ENCODE data around the gene HP. TPM values are rescaled to one million over a fixed set of nuclear protein-coding genes. Genes with fewer than 3 reads are reported as not detected.
"Not testable (repeated sequence)": the region's sequence is repeated elsewhere in the genome, so short reads cannot be mapped to it uniquely, and the experiment has no call there.

Gene HP
- total RNA-seq, 1 experiment from 2014 or later = not detected

DNA sequence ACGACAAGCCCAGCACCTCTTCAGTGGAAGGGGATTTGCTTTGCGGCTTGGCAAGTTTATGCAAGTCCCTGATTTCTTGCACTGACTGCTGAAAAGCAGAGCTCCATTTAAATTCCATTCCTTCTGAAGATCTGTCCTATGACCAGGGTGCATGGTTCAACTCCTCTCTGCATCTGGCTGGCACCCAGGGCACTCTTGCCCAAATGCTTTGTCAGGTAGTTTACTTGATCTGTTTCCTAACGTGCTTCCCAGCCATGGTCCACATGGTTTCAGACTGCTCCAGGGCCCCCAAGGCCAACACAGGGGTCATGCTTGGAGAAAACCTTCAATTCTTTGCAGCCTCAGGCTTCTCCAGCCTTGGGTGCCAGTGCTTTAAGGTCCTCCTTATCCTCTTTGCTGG is 11.2 kb upstream of the HP start:
- no peak for DNase-seq (ENCODE audit: low spot score)

- DNase-seq (ENCODE audit: low spot score) = no peak
Observed at GRCh38 chr16:72043539-72043938, 10.8 kb upstream of the HP start.

DNA sequence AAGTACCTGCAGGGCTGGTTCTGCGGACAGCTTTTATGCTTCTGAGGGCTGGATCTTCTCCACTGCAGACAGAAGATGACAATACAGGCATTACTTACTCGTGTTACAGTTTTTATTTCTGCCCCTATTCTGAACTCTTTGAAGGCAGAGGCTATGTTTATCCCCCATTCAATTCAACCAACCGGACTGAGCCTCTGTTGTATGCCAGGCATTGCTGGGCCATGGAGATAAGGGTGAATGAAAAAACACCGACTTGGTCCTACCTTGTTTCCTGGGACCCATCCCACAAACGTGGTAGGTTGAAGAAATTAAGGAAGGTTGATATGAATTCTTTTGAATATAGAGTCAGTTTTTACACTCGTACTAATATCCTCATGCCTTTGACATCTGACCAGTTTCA is 10.0 kb upstream of the HP start:
- no peak for DNase-seq (ENCODE audit: low spot score)

DNA sequence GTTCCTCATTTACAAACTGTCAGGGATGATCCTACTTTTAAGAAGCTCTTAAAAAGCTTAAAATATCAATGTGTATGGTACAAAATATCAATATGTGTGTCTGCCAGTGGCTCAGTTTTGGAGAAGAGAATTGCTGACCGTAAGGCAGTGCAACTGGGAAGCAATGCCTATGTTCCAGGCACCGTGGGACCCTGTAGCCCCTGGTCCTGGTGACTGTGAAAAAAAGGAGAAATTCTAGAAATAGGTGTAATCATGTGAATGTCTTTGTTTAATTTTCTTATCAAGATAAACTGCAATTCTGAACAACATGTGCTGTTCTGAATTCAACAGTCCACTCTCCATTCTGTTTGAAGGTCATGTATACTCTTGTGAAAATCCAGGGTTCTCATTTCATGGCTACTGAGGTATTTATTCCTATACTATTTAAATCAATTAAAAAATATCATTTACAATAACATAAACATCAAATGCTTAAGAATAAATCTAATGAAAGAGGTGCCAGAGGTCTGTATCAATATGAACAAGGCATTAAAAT is 9.4 kb upstream of the HP start:
- DNase-seq (ENCODE audit: low spot score) = no peak

GRCh38 chr16:72049110-72049509 is 5.2 kb upstream of the HP start:
- DNase-seq (ENCODE audit: low spot score) = no peak

- no peak for DNase-seq (ENCODE audit: low spot score)
Observed at GRCh38 chr16:72050769-72051464, 3.4 kb upstream of the HP start.

DNA sequence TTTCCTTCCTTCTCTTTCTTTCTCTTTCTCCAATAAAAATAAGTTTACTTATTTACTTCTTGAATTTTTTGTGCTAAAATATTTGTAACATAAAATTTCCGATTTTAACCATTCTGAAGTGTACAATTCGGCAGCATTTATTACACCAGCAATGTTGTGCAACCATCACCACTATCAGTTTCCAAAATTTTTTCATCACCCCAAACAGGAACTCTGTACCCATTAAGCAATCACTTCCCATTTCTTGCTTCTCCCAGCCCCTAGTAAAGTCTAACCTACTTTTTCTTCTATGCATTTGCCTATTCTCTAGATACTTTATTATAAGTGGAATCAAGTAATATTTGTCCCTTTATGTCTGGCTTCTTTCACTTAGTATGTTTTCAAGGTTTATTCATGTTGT is 2.5 kb upstream of the HP start:
- no peak for DNase-seq (ENCODE audit: low spot score)

DNA sequence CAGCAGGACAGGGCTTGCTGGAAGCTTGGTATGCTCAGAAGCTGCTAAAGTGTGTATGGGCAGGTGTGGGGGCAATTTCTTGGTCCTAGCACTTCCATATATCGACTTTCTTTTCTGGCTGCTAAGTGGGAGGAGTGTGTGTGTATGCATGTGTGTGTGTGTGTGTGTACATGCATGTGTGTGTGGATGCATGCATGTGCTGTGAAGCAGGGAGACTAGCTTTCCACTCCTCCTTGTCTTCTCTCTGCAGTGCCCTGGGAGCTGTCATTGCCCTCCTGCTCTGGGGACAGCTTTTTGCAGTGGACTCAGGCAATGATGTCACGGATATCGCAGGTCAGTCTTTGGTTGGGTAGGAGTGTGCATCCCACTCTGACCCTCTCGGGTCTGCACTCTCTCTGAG is 1.6 kb downstream of the HP start:
- no peak for DNase-seq (ENCODE audit: low spot score)

DNA sequence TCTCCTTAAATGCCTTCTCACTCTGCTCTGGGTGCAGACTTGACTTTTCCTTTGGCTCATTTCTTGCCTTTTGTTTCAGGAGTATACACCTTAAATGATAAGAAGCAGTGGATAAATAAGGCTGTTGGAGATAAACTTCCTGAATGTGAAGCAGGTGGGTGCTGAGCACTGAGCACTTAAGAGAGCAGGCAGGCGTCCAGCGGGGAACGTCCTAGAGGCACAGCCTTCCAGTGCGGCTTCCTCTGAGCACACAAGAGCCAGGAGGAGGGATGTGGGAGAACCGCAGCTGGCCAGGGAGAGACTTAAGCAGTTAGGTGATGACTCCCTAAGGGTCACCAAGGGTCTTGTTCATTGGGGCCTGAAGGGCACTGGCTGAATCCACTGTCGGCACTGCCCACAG is 3.0 kb downstream of the HP start:
- not testable (repeated sequence) for DNase-seq (ENCODE audit: low spot score)

- not testable (repeated sequence) for DNase-seq (ENCODE audit: low spot score)
Observed at GRCh38 chr16:72059060-72059459, 4.8 kb downstream of the HP start.

DNA sequence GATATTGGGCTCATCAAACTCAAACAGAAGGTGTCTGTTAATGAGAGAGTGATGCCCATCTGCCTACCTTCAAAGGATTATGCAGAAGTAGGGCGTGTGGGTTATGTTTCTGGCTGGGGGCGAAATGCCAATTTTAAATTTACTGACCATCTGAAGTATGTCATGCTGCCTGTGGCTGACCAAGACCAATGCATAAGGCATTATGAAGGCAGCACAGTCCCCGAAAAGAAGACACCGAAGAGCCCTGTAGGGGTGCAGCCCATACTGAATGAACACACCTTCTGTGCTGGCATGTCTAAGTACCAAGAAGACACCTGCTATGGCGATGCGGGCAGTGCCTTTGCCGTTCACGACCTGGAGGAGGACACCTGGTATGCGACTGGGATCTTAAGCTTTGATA is 6.1 kb downstream of the HP start:
- DNase-seq (ENCODE audit: low spot score) = no peak

- no peak for DNase-seq (ENCODE audit: low spot score)
Observed at GRCh38 chr16:72061564-72061963, 7.3 kb downstream of the HP start.

GRCh38 chr16:72064361-72064894 is 10.1 kb downstream of the HP start:
- DNase-seq (ENCODE audit: low spot score) = no peak

DNA sequence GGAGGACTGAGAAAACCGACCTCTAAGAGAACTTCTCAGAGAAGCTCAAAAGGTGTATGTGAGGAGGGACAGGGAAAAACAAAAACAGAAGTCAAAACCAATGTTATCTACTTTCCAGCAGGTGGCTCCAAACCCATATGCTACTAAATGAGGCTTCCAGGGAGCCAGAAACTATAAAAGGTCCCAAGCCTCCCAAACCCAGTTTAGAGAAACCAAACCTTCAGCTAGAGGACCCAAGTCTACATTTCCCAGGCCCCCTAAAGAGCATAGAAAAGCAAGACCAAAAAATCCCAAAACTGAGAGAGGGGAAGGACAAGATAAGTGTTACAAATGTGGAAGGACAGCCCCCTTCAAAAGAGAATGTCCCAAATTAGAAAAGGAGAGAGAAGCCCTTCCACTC is 12.4 kb downstream of the HP start:
- DNase-seq (ENCODE audit: low spot score) = peak; percentile 24

GRCh38 chr16:72068930-72069329 is 14.6 kb downstream of the HP start:
- no peak for DNase-seq (ENCODE audit: low spot score)

GRCh38 chr16:72072514-72073342 is 18.4 kb downstream of the HP start:
- no peak for DNase-seq (ENCODE audit: low spot score)

- DNase-seq (ENCODE audit: low spot score) = no peak
Observed at GRCh38 chr16:72073560-72074230, 19.4 kb downstream of the HP start.

- DNase-seq (ENCODE audit: low spot score) = not testable (repeated sequence)
Observed at GRCh38 chr16:72075067-72075466, 20.8 kb downstream of the HP start.

DNA sequence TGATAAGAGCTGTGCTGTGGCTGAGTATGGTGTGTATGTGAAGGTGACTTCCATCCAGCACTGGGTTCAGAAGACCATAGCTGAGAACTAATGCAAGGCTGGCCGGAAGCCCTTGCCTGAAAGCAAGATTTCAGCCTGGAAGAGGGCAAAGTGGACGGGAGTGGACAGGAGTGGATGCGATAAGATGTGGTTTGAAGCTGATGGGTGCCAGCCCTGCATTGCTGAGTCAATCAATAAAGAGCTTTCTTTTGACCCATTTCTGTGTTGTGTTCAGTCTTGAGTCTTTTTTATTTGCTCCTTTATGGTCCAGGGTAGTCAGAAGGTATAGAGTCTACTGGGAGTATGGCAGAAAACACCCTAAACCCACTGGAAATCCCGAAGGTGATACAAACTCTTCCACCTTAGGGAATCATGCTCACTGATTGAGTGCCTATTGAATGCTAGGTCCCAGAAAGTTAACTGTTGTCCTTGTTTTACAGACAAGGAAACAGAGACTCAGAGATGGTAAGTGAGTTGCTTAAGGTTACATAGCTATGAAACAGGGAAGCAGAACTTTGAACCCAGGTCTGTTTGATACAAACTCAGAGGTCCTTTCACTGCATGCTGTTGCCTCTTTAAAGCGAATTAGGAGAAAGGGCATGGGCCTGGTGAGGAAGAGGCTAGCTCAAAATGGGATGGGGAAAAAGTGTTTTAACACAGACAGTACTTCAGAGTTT is 22.8 kb downstream of the HP start:
- DNase-seq (ENCODE audit: low spot score) = not testable (repeated sequence)

GRCh38 chr16:72083778-72084404 is 29.6 kb downstream of the HP start:
- DNase-seq (ENCODE audit: low spot score) = no peak

DNA sequence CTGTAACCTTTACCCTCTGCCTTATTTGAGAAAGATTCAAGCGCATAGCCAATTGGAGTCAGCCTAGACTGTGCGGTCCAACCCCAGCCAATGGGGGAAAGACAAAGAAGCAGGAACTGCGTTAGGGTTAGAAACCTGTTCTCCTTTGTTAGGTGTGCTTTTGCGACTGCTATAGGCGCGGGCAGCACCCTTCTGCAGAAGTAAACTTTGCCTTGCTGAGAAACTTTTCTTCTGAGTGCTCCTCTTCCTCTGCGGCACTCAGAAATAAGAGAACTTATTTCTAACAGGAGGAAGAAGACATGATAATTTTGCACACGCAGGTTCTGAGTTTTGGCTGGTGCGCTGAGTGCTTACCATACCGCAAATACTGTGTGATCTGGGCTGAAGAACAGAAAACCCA is 30.1 kb downstream of the HP start:
- DNase-seq (ENCODE audit: low spot score) = no peak
